ENCODE data around the gene HSD17B8. TPM values are rescaled to one million over a fixed set of nuclear protein-coding genes. Genes with fewer than 3 reads are reported as not detected.

Gene HSD17B8
- total RNA-seq, 1 donor from 2014 or later = 3.5 TPM

DNA sequence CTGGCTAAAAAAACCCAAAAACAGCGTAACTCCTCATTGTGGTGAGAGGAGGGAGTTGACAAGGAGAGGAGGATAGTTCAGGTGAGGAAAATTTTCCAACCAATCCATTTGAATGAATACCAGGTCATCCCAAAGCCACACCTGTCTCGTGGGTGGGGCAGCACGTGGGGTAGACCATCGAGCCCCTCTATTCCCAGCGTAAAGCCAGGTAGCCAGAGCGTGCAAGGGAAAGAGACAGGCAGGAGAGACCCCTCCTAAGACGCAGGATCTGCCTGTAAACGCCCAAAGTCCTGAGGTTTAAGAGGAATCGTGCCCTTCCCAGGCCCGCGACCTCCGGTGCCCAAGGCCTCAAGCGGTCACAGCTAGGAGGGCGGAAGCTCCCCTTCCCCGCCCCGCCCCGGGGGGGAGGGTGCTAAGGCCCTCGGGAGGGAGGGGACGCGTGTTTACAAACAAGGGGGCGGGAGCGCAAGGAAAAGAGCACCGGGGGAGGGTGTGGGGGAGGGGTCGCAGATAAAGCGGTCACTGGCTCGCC is 4.7 kb upstream of the HSD17B8 start:
- H3K36me3 Mint-ChIP-seq (ENCODE audit: unreplicated experiment) = peaks cover 51% of the 10 kb centered on the region

DNA sequence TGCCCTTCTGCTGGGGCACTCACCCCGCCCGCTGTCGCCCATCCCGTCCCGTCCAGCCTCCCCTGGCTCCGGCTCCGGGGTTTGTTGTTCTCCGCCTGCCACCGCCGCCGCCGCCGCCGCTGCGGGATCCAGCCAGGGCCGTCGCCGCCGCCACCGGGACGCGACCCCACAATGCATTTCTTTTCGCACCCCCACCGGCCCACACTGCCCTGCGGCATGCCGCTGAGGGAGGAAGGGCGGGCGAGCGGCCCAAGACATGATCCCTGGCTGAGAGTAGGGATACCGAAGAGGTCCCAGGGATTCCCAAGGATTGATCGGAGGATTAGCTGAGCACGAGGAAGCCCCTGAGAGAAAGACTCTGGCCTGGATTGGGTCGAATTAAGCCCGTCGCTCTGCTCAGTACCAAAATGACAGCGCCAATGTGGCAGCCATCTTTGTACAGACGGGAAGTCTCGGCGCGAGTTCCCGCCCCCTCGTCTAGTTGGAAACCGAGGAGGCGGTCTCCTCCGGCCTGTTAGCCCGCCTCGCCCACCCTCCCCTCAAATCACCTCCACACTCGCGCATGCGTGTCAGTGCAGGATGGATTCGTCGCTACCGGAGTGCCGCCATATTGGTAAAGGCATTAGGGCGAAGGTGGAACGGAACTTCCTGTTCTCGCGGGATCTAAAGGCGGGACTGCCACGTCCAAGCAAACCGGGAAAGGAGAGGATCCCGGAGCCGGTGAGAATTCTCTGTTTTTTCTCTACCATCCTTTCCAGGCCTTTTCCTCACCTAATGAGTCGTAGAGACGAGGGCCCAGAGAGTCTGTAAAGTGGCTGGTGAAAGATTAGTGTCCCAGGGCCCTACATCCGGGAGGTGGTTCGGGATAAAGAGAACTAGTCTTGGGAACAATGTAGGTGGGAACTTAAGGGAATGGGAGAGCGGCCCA is 4.0 kb upstream of the HSD17B8 start, which contains the start of the genes RXRB and SLC39A7:
Gene RXRB (minus strand): TSS at position 447 of the 928 bp plus-strand sequence. CDS start 189 bp downstream, at position 258.
Gene SLC39A7 (plus strand): TSS at position 649 of the 928 bp plus-strand sequence. CDS start 379 bp downstream, outside the sequence.
- no peaks in the 10 kb centered on the region for H3K9me3 Mint-ChIP-seq (ENCODE audit: unreplicated experiment)
- peak; percentile 99 for DNase-seq (ENCODE audit: extremely low spot score, unreplicated experiment)
- H3K4me3 Mint-ChIP-seq (ENCODE audit: unreplicated experiment) = peak within 1 kb of the TSS; percentile 98
- no peaks in the 10 kb centered on the region for H3K27me3 Mint-ChIP-seq (ENCODE audit: unreplicated experiment)
- peaks cover 45% of the 10 kb centered on the region for H3K36me3 Mint-ChIP-seq (ENCODE audit: unreplicated experiment)
- TF ChIP-seq, protein P1, sequence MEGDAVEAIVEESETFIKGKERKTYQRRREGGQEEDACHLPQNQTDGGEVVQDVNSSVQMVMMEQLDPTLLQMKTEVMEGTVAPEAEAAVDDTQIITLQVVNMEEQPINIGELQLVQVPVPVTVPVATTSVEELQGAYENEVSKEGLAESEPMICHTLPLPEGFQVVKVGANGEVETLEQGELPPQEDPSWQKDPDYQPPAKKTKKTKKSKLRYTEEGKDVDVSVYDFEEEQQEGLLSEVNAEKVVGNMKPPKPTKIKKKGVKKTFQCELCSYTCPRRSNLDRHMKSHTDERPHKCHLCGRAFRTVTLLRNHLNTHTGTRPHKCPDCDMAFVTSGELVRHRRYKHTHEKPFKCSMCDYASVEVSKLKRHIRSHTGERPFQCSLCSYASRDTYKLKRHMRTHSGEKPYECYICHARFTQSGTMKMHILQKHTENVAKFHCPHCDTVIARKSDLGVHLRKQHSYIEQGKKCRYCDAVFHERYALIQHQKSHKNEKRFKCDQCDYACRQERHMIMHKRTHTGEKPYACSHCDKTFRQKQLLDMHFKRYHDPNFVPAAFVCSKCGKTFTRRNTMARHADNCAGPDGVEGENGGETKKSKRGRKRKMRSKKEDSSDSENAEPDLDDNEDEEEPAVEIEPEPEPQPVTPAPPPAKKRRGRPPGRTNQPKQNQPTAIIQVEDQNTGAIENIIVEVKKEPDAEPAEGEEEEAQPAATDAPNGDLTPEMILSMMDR (IDR thresholded peaks at IDR 0.05) = no peak
- peak within 1 kb of the TSS; percentile 100 for H3K27ac Mint-ChIP-seq (ENCODE audit: unreplicated experiment)
- H3K4me1 Mint-ChIP-seq (ENCODE audit: unreplicated experiment) = peaks cover 64% of the 10 kb centered on the region

More for the DNA sequence above, 4.7 kb upstream of the HSD17B8 start:
- no peak for DNase-seq (ENCODE audit: extremely low spot score, unreplicated experiment)
- H3K4me1 Mint-ChIP-seq (ENCODE audit: unreplicated experiment) = peaks cover 59% of the 10 kb centered on the region
- H3K27me3 Mint-ChIP-seq (ENCODE audit: unreplicated experiment) = no peaks in the 10 kb centered on the region
- H3K27ac Mint-ChIP-seq (ENCODE audit: unreplicated experiment) = peak overlapping the region; percentile 73
- no peaks in the 10 kb centered on the region for H3K9me3 Mint-ChIP-seq (ENCODE audit: unreplicated experiment)
- H3K4me3 Mint-ChIP-seq (ENCODE audit: unreplicated experiment) = peak overlapping the region; percentile 98
- TF ChIP-seq, protein P1 (IDR thresholded peaks at IDR 0.05) = no peak

DNA sequence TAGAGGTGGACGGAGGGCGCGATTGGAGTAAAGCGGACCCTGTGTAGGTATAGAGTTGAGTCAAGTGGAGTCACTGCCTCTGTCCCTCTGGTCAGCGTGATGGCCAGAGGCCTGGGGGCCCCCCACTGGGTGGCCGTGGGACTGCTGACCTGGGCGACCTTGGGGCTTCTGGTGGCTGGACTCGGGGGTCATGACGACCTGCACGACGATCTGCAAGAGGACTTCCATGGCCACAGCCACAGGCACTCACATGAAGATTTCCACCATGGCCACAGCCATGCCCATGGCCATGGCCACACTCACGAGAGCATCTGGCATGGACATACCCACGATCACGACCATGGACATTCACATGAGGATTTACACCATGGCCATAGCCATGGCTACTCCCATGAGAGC is 3.3 kb upstream of the HSD17B8 start:
- Mint-ChIP-seq H3K4me3 (ENCODE audit: unreplicated experiment) (peak overlapping the region; percentile 98), H3K4me1 (ENCODE audit: unreplicated experiment) (peaks cover 70% of the 10 kb centered on the region), H3K27me3 (ENCODE audit: unreplicated experiment) (no peaks in the 10 kb centered on the region), H3K36me3 (ENCODE audit: unreplicated experiment) (peaks cover 38% of the 10 kb centered on the region), H3K9me3 (ENCODE audit: unreplicated experiment) (no peaks in the 10 kb centered on the region), H3K27ac (ENCODE audit: unreplicated experiment) (peak overlapping the region; percentile 100)
- DNase-seq (ENCODE audit: extremely low spot score, unreplicated experiment) = no peak
- TF ChIP-seq, protein P1 (IDR thresholded peaks at IDR 0.05) = no peak

DNA sequence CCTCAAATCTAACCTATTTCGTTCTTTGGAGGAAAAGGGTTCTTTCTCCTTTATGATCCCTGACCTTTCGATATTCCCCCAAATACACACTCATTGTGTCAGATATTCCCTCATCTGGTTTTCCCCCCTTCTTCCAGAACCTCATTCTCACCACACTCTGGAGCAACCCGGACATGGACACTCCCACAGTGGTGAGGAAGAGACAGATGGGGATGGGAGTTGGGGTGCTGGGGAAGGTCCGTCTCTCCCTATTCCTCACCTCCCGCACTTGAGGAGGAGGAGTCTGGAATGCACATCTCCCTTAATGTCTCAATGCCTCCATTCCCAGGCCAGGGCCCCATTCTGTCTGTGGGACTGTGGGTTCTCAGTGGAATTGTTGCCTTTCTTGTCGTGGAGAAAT is 2.5 kb upstream of the HSD17B8 start:
- no peak for DNase-seq (ENCODE audit: extremely low spot score, unreplicated experiment)
- peak overlapping the region; percentile 100 for H3K27ac Mint-ChIP-seq (ENCODE audit: unreplicated experiment)

More for the DNA sequence above, 2.5 kb upstream of the HSD17B8 start:
- no peaks in the 10 kb centered on the region for H3K27me3 Mint-ChIP-seq (ENCODE audit: unreplicated experiment)
- peak overlapping the region; percentile 98 for H3K4me3 Mint-ChIP-seq (ENCODE audit: unreplicated experiment)
- TF ChIP-seq, protein P1 (IDR thresholded peaks at IDR 0.05) = no peak
- peaks cover 76% of the 10 kb centered on the region for H3K4me1 Mint-ChIP-seq (ENCODE audit: unreplicated experiment)
- H3K9me3 Mint-ChIP-seq (ENCODE audit: unreplicated experiment) = no peaks in the 10 kb centered on the region
- H3K36me3 Mint-ChIP-seq (ENCODE audit: unreplicated experiment) = peaks cover 32% of the 10 kb centered on the region
